Spinal cord (tissue), 10 donors: Measurements from ENCODE around the gene PPM1A. TPM values are rescaled to one million over a fixed set of nuclear protein-coding genes. Genes with fewer than 3 reads are reported as not detected.
A peak's percentile ranks its signal among the peaks of the same experiment; 100 is the strongest.
"Not testable (repeated sequence)": the region's sequence is repeated elsewhere in the genome, so short reads cannot be mapped to it uniquely, and the experiment has no call there.

Experiments used
- DNase-seq, 6 donors: peaks; one replicate each; pipeline versions ENCODE4 v3.0.0 to v3.0.0-alpha.2; 2013 to 2015; ENCODE audit warnings: low spot score in 6 of 6, low read depth in 4 of 6
- H3K27ac ChIP-seq: one replicate; pipeline ENCODE4 v1.5.1; 2013; ENCODE audit warnings: low read depth, low read length, control low read depth
- H3K27me3 ChIP-seq: one replicate; pipeline ENCODE4 v1.6.1; 2013; ENCODE audit warnings: low read length; ENCODE audit not compliant: control insufficient read depth, insufficient read depth
- H3K36me3 ChIP-seq: one replicate; pipeline ENCODE4 v1.6.1; 2013; ENCODE audit warnings: low read length; ENCODE audit not compliant: control insufficient read depth, insufficient read depth
- H3K4me1 ChIP-seq: one replicate; pipeline ENCODE4 v1.6.1; 2013; ENCODE audit warnings: low read length; ENCODE audit not compliant: control insufficient read depth, insufficient read depth
- H3K4me3 ChIP-seq: one replicate; pipeline ENCODE4 v1.5.1; 2013; ENCODE audit warnings: low read depth, low read length, control low read depth
- H3K9me3 ChIP-seq: one replicate; pipeline ENCODE4 v1.6.1; 2013; ENCODE audit warnings: low read length; ENCODE audit not compliant: control insufficient read depth, insufficient read depth
- WGBS: methylation state at CpG from one replicate; pipeline ENCODE4 v1.1.5; 2013; ENCODE audit warnings: missing lambda C conversion rate; ENCODE audit not compliant: insufficient coverage; 5-methylcytosine and 5-hydroxymethylcytosine counted together
- polyA plus RNA-seq, 2 donors: library from polyadenylated mRNA; unstranded; fragments of 120-200 nt; gene quantifications; one replicate each; pipeline ENCODE4 v1.2.1, GENCODE V29; 2013; ENCODE audit not compliant: insufficient read length in 2 of 2
- total RNA-seq, 2 donors: library from RNA; depleted of rRNA in 1 of 2; stranded (reverse); fragments of 120-200 nt in 1 of 2; fragments of >200 nt in 1 of 2; gene quantifications; one replicate each; pipeline versions ENCODE4 v1.2.3 to v1.2.4, GENCODE V29; 2013 to 2014
- donor health status: healthy.

Gene PPM1A
- total and polyA plus RNA-seq, 4 donors, result 33.1 to 91.9 (median 52.4) TPM

GRCh38 chr14:60304509-60304908 is 55.5 kb downstream of the PPM1A start:
- WGBS, result 50% methylated on average over 5 of the region's 7 CpGs
- no peak overlapping the region for H3K27ac ChIP-seq
- no peak overlapping the region for H3K4me3 ChIP-seq
- H3K9me3 ChIP-seq, result no peaks in the 10 kb centered on the region
- DNase-seq, result no peak
- no peaks in the 10 kb centered on the region for H3K27me3 ChIP-seq
- no peaks in the 10 kb centered on the region for H3K4me1 ChIP-seq
- no peaks in the 10 kb centered on the region for H3K36me3 ChIP-seq

GRCh38 chr14:60309867-60310552 is 61.0 kb downstream of the PPM1A start:
- H3K27ac ChIP-seq, result no peak overlapping the region
- H3K4me3 ChIP-seq, result no peak overlapping the region
- no peaks in the 10 kb centered on the region for H3K27me3 ChIP-seq
- no peaks in the 10 kb centered on the region for H3K4me1 ChIP-seq
- WGBS, result 100% methylated on average over 1 of the region's 3 CpGs
- no peaks in the 10 kb centered on the region for H3K36me3 ChIP-seq
- no peak for DNase-seq
- H3K9me3 ChIP-seq, result no peaks in the 10 kb centered on the region

- Histone ChIP-seq H3K9me3 (no peaks in the 10 kb centered on the region), H3K4me1 (peaks cover 6% of the 10 kb centered on the region), H3K4me3 (no peak overlapping the region), H3K27me3 (no peaks in the 10 kb centered on the region), H3K27ac (no peak overlapping the region), H3K36me3 (no peaks in the 10 kb centered on the region)
- WGBS, result no CpG with 5 or more reads among the region's 4 CpGs
- DNase-seq, result peak in 2 of 6 donors; percentile 23 to 71
Observed at GRCh38 chr14:60311417-60311816, 62.4 kb downstream of the PPM1A start.

GRCh38 chr14:60313093-60313492 is 64.1 kb downstream of the PPM1A start:
- Histone ChIP-seq H3K36me3 (no peaks in the 10 kb centered on the region), H3K4me1 (peaks cover 6% of the 10 kb centered on the region), H3K4me3 (no peak overlapping the region), H3K9me3 (no peaks in the 10 kb centered on the region), H3K27ac (no peak overlapping the region), H3K27me3 (no peaks in the 10 kb centered on the region)
- WGBS, result 94% methylated on average over 3 of the region's 6 CpGs
- no peak for DNase-seq

- Histone ChIP-seq H3K9me3 (no peaks in the 10 kb centered on the region), H3K4me1 (peaks cover 6% of the 10 kb centered on the region), H3K27ac (no peak overlapping the region), H3K36me3 (no peaks in the 10 kb centered on the region), H3K27me3 (no peaks in the 10 kb centered on the region), H3K4me3 (no peak overlapping the region)
- 46% methylated on average over 6 of the region's 8 CpGs for WGBS
- DNase-seq, result peak in 1 of 6 donors; percentile 65
Observed at GRCh38 chr14:60315196-60315990, 66.4 kb downstream of the PPM1A start.

- no peak for DNase-seq
- H3K27me3 ChIP-seq, result no peaks in the 10 kb centered on the region
- no peaks in the 10 kb centered on the region for H3K9me3 ChIP-seq
- H3K36me3 ChIP-seq, result no peaks in the 10 kb centered on the region
- H3K27ac ChIP-seq, result no peak overlapping the region
- 76% methylated on average over 2 of the region's 4 CpGs for WGBS
- H3K4me3 ChIP-seq, result no peak overlapping the region
- peaks cover 6% of the 10 kb centered on the region for H3K4me1 ChIP-seq
Observed at GRCh38 chr14:60317609-60318008, 68.6 kb downstream of the PPM1A start.

- not testable (repeated sequence) for H3K4me3 ChIP-seq, H3K9me3 ChIP-seq, DNase-seq, H3K36me3 ChIP-seq, H3K27ac ChIP-seq, H3K27me3 ChIP-seq, H3K4me1 ChIP-seq
- 93% methylated on average over 3 of the region's 3 CpGs for WGBS
Observed at GRCh38 chr14:60320860-60321259, 71.8 kb downstream of the PPM1A start.

GRCh38 chr14:60323199-60323896 is 74.3 kb downstream of the PPM1A start:
- H3K27ac ChIP-seq, result no peak overlapping the region
- H3K4me1 ChIP-seq, result peaks cover 12% of the 10 kb centered on the region
- H3K27me3 ChIP-seq, result peaks cover 8% of the 10 kb centered on the region
- H3K36me3 ChIP-seq, result no peaks in the 10 kb centered on the region
- H3K9me3 ChIP-seq, result no peaks in the 10 kb centered on the region
- no peak overlapping the region for H3K4me3 ChIP-seq
- WGBS, result 64% methylated on average over 11 of the region's 14 CpGs
- DNase-seq, result peak in 1 of 6 donors; percentile 41

GRCh38 chr14:60324837-60325236 is 75.8 kb downstream of the PPM1A start:
- Histone ChIP-seq H3K9me3 (no peaks in the 10 kb centered on the region), H3K27ac (no peak overlapping the region), H3K36me3 (no peaks in the 10 kb centered on the region), H3K4me1 (peaks cover 15% of the 10 kb centered on the region), H3K4me3 (no peak overlapping the region), H3K27me3 (peaks cover 13% of the 10 kb centered on the region)
- no peak for DNase-seq
- whole genome bisulfite sequencing, result 97% methylated on average over 2 of the region's 2 CpGs
